SKM-1 treated with dmso at 0.1 percent for 144 hours (cell line): ENCODE results near the gene WLS.
A peak's percentile ranks its signal among the peaks of the same experiment; 100 is the strongest.

Source experiments
- DNase-seq: peaks from one replicate; lab custom pipeline; 2025; ENCODE audit not compliant: unreplicated experiment; lab: John Stamatoyannopoulos, UW

The WLS gene

GRCh38 chr1:68142036-68142435, 90.3 kb downstream of the WLS start:
- DNase-seq = no peak

GRCh38 chr1:68141071-68142021, 91.0 kb downstream of the WLS start:
- no peak for DNase-seq

- no peak for DNase-seq
These were observed 91.8 kb downstream of the WLS start for GRCh38 chr1:68140536-68140935.

GRCh38 chr1:68136187-68136586, 96.1 kb downstream of the WLS start:
- DNase-seq = no peak

GRCh38 chr1:68132426-68133130, 99.7 kb downstream of the WLS start:
- no peak for DNase-seq

- DNase-seq = no peak
These were observed 101.1 kb downstream of the WLS start for GRCh38 chr1:68131261-68131660.

GRCh38 chr1:68129536-68130250, 102.6 kb downstream of the WLS start:
- DNase-seq = no peak

- no peak for DNase-seq
These were observed 103.5 kb downstream of the WLS start for GRCh38 chr1:68128820-68129219.

- DNase-seq = no peak
These were observed 104.2 kb downstream of the WLS start for GRCh38 chr1:68128157-68128556.

- no peak for DNase-seq
These were observed 110.8 kb downstream of the WLS start for GRCh38 chr1:68121536-68121935.

- DNase-seq = peak; percentile 45
These were observed 112.1 kb downstream of the WLS start for GRCh38 chr1:68120136-68120791.

- DNase-seq = no peak
These were observed 112.9 kb downstream of the WLS start for GRCh38 chr1:68119445-68119844.

GRCh38 chr1:68117416-68117815, 114.9 kb downstream of the WLS start:
- no peak for DNase-seq

GRCh38 chr1:68116643-68117235, 115.6 kb downstream of the WLS start:
- DNase-seq = peak; percentile 48

GRCh38 chr1:68115308-68115707, 117.0 kb downstream of the WLS start:
- DNase-seq = no peak

- DNase-seq = no peak
These were observed 118.4 kb downstream of the WLS start for GRCh38 chr1:68113966-68114365.

- DNase-seq = no peak
These were observed 119.5 kb downstream of the WLS start for GRCh38 chr1:68112835-68113243.

GRCh38 chr1:68111519-68112436, 120.5 kb downstream of the WLS start:
- peak; percentile 7 for DNase-seq

GRCh38 chr1:68107771-68108170, 124.6 kb downstream of the WLS start:
- DNase-seq = no peak
